ENCODE measurements around the gene C10orf105.
A peak's percentile ranks its signal among the peaks of the same experiment; 100 is the strongest.

C10orf105 gene

GRCh38 chr10:71737001-71737833, 17.6 kb upstream of the C10orf105 start:
- peak; percentile 80 for DNase-seq

- peak; percentile 71 for DNase-seq
These were observed 17.0 kb upstream of the C10orf105 start for GRCh38 chr10:71736570-71736952.

GRCh38 chr10:71735709-71736569, 16.4 kb upstream of the C10orf105 start:
- DNase-seq: no peak

GRCh38 chr10:71734797-71735196, 15.2 kb upstream of the C10orf105 start:
- no peak for DNase-seq

- DNase-seq: no peak
These were observed 12.2 kb upstream of the C10orf105 start for GRCh38 chr10:71731791-71732190.

GRCh38 chr10:71729161-71729636, 9.6 kb upstream of the C10orf105 start:
- no peak for DNase-seq

GRCh38 chr10:71727738-71728737, 8.5 kb upstream of the C10orf105 start:
- DNase-seq: peak; percentile 65

- no peak for DNase-seq
These were observed 7.6 kb upstream of the C10orf105 start for GRCh38 chr10:71727105-71727737.

GRCh38 chr10:71726580-71727104, 7.1 kb upstream of the C10orf105 start:
- no peak for DNase-seq

GRCh38 chr10:71725998-71726579, 6.5 kb upstream of the C10orf105 start:
- no peak for DNase-seq

GRCh38 chr10:71725249-71725648, 5.7 kb upstream of the C10orf105 start:
- no peak for DNase-seq

- no peak for DNase-seq
These were observed 5.0 kb upstream of the C10orf105 start for GRCh38 chr10:71724539-71724938.

GRCh38 chr10:71723311-71723710, 3.7 kb upstream of the C10orf105 start:
- DNase-seq: no peak

GRCh38 chr10:71722849-71723248, 3.3 kb upstream of the C10orf105 start:
- DNase-seq: no peak

- DNase-seq: no peak
These were observed 1.7 kb upstream of the C10orf105 start for GRCh38 chr10:71721313-71721712.

GRCh38 chr10:71720288-71720687, 710 bp upstream of the C10orf105 start:
- DNase-seq: no peak

- no peak for DNase-seq
These were observed 536 bp downstream of the C10orf105 start for GRCh38 chr10:71719042-71719441.

GRCh38 chr10:71718165-71718698, 1.3 kb downstream of the C10orf105 start:
- no peak for DNase-seq

GRCh38 chr10:71717551-71717951, 2.0 kb downstream of the C10orf105 start:
- no peak for DNase-seq

- DNase-seq: no peak
These were observed 2.5 kb downstream of the C10orf105 start for GRCh38 chr10:71717056-71717455.

GRCh38 chr10:71716426-71716825, 3.2 kb downstream of the C10orf105 start:
- no peak for DNase-seq
